ENCODE data around the gene KIDINS220.

The KIDINS220 gene

DNA sequence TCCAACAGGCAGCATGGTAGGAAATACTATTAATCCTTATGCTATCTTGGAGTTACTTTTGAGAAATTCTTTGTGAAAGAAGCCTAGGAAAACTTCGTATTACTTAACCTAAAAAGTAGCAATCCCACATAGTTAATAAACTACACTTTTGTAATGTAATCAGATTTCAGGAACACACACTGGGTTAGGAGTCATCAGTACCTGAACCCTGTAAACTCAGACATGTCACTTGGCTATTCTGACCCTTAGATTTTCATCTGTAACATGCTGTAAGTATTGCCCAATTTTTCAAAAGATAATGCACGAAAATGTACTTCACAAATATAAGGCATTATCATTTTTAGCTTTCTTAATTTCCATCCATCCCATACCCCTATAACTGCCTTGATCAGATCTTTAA lies 39.0 kb downstream of the KIDINS220 start:
- H3K27me3 ChIP-seq (replicated peaks; ENCODE audit: control insufficient read depth, insufficient read depth, low read length): no peaks in the 10 kb centered on the region
- no peak for DNase-seq (ENCODE audit: extremely low read depth, insufficient read length)
- peaks cover 4% of the 10 kb centered on the region; the same call in 1 of the 2 replicates for H3K36me3 ChIP-seq (ENCODE audit: control insufficient read depth, insufficient read depth, low read length)
- H3K4me3 ChIP-seq (replicated peaks; ENCODE audit: low read depth, low read length): no peak overlapping the region
- TF ChIP-seq, protein P1, sequence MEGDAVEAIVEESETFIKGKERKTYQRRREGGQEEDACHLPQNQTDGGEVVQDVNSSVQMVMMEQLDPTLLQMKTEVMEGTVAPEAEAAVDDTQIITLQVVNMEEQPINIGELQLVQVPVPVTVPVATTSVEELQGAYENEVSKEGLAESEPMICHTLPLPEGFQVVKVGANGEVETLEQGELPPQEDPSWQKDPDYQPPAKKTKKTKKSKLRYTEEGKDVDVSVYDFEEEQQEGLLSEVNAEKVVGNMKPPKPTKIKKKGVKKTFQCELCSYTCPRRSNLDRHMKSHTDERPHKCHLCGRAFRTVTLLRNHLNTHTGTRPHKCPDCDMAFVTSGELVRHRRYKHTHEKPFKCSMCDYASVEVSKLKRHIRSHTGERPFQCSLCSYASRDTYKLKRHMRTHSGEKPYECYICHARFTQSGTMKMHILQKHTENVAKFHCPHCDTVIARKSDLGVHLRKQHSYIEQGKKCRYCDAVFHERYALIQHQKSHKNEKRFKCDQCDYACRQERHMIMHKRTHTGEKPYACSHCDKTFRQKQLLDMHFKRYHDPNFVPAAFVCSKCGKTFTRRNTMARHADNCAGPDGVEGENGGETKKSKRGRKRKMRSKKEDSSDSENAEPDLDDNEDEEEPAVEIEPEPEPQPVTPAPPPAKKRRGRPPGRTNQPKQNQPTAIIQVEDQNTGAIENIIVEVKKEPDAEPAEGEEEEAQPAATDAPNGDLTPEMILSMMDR (IDR thresholded peaks at IDR 0.05; ENCODE audit: insufficient read depth, low read length, poor library complexity, severe bottlenecking): no peak

DNA sequence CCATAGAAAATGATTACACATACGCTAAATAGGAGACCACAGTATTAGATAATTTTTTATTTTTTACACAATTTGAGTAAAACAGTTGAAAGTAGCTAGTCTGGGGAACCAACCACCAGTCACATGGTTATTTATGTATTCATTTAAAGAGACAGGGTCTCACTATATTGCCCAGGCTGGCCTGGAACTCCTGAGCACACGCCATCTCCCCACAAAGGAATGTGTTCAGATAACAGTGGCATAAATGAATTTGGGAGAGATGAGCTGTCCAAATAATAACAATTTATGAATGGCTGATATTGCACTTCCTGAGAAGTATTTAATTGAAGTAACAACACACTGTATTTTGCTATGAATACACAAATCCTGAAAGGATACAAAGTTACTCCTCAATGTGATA lies 39.7 kb downstream of the KIDINS220 start:
- Histone ChIP-seq H3K27me3 (replicated peaks; ENCODE audit: control insufficient read depth, insufficient read depth, low read length) (no peaks in the 10 kb centered on the region), H3K36me3 (ENCODE audit: control insufficient read depth, insufficient read depth, low read length) (peaks cover 6% of the 10 kb centered on the region; the same call in 1 of the 2 replicates), H3K4me3 (replicated peaks; ENCODE audit: low read depth, low read length) (no peak overlapping the region)
- TF ChIP-seq, protein P1 (IDR thresholded peaks at IDR 0.05; ENCODE audit: insufficient read depth, low read length, poor library complexity, severe bottlenecking): no peak
- no peak for DNase-seq (ENCODE audit: extremely low read depth, insufficient read length)

- TF ChIP-seq, protein P1 (IDR thresholded peaks at IDR 0.05; ENCODE audit: insufficient read depth, low read length, poor library complexity, severe bottlenecking): no peak
- peak; percentile 46 for DNase-seq (ENCODE audit: extremely low read depth, insufficient read length)
Observed at GRCh38 chr2:8796878-8797550, 40.4 kb downstream of the KIDINS220 start.

GRCh38 chr2:8796315-8796848 lies 41.0 kb downstream of the KIDINS220 start:
- TF ChIP-seq, protein P1 (IDR thresholded peaks at IDR 0.05; ENCODE audit: insufficient read depth, low read length, poor library complexity, severe bottlenecking): no peak
- no peaks in the 10 kb centered on the region for H3K27me3 ChIP-seq (replicated peaks; ENCODE audit: control insufficient read depth, insufficient read depth, low read length)
- DNase-seq (ENCODE audit: extremely low read depth, insufficient read length): no peak
- no peak overlapping the region for H3K4me3 ChIP-seq (replicated peaks; ENCODE audit: low read depth, low read length)
- H3K36me3 ChIP-seq (ENCODE audit: control insufficient read depth, insufficient read depth, low read length): peaks cover 6% of the 10 kb centered on the region; the same call in 1 of the 2 replicates

More at GRCh38 chr2:8796878-8797550, 40.4 kb downstream of the KIDINS220 start:
- Histone ChIP-seq H3K36me3 (ENCODE audit: control insufficient read depth, insufficient read depth, low read length) (peaks cover 6% of the 10 kb centered on the region; the same call in 1 of the 2 replicates), H3K27me3 (replicated peaks; ENCODE audit: control insufficient read depth, insufficient read depth, low read length) (no peaks in the 10 kb centered on the region), H3K4me3 (replicated peaks; ENCODE audit: low read depth, low read length) (no peak overlapping the region)

GRCh38 chr2:8794923-8795825 lies 42.2 kb downstream of the KIDINS220 start:
- TF ChIP-seq, protein P1 (IDR thresholded peaks at IDR 0.05; ENCODE audit: insufficient read depth, low read length, poor library complexity, severe bottlenecking): no peak
- Histone ChIP-seq H3K36me3 (ENCODE audit: control insufficient read depth, insufficient read depth, low read length) (peaks cover 6% of the 10 kb centered on the region; the same call in 1 of the 2 replicates), H3K27me3 (replicated peaks; ENCODE audit: control insufficient read depth, insufficient read depth, low read length) (no peaks in the 10 kb centered on the region), H3K4me3 (replicated peaks; ENCODE audit: low read depth, low read length) (no peak overlapping the region)
- DNase-seq (ENCODE audit: extremely low read depth, insufficient read length): no peak
